Esophagus squamous epithelium (tissue), 4 donors: ENCODE data around the gene SLAMF7.

Experiments used
- POLR2A ChIP-seq, 4 donors: fragments of 450-650 bp; IDR thresholded peaks; one replicate each; pipeline ENCODE4 v1.6.1; 2017; ENCODE audit warnings: antibody characterized with exemption in 4 of 4, mild to moderate bottlenecking in 4 of 4, moderate library complexity in 3 of 4
- TF ChIP-seq, protein P1 (sequence below), 6 experiments: fragments of 450-650 bp in 4 of 6; fragments of 200-600 bp in 2 of 6; sonication (generic) in 2 of 6; IDR thresholded peaks; one replicate each; pipeline ENCODE4 v1.5.1; 2016 to 2019; ENCODE audit warnings: antibody characterized with exemption in 6 of 6, mild to moderate bottlenecking in 4 of 6, moderate library complexity in 4 of 6

- TF ChIP-seq, protein P1, sequence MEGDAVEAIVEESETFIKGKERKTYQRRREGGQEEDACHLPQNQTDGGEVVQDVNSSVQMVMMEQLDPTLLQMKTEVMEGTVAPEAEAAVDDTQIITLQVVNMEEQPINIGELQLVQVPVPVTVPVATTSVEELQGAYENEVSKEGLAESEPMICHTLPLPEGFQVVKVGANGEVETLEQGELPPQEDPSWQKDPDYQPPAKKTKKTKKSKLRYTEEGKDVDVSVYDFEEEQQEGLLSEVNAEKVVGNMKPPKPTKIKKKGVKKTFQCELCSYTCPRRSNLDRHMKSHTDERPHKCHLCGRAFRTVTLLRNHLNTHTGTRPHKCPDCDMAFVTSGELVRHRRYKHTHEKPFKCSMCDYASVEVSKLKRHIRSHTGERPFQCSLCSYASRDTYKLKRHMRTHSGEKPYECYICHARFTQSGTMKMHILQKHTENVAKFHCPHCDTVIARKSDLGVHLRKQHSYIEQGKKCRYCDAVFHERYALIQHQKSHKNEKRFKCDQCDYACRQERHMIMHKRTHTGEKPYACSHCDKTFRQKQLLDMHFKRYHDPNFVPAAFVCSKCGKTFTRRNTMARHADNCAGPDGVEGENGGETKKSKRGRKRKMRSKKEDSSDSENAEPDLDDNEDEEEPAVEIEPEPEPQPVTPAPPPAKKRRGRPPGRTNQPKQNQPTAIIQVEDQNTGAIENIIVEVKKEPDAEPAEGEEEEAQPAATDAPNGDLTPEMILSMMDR (IDR thresholded peaks at IDR 0.05) = no peak
- TF ChIP-seq POLR2A (IDR thresholded peaks at IDR 0.05) = peak in 1 of 4 donors; percentile 16
Measured at GRCh38 chr1:160711602-160712311, 27.3 kb upstream of the SLAMF7 start, which contains the start of gene CD48.
